Measurements from ENCODE around the gene MCU. TPM values are rescaled to one million over a fixed set of nuclear protein-coding genes. Genes with fewer than 3 reads are reported as not detected.
"Not testable (repeated sequence)": the region's sequence is repeated elsewhere in the genome, so short reads cannot be mapped to it uniquely, and the experiment has no call there.

The MCU gene
- polyA plus RNA-seq, 4 donors = 41.0 to 47.5 (median 44.8) TPM

- no peak for DNase-seq (ENCODE audit: low read depth in 4 of 4, low spot score in 3 of 4)
Measured at GRCh38 chr10:72757732-72758131, 65.8 kb downstream of the MCU start.

GRCh38 chr10:72758930-72759329, 67.0 kb downstream of the MCU start:
- DNase-seq (ENCODE audit: low read depth in 4 of 4, low spot score in 3 of 4) = not testable (repeated sequence)

GRCh38 chr10:72759584-72759983, 67.6 kb downstream of the MCU start:
- no peak for DNase-seq (ENCODE audit: low read depth in 4 of 4, low spot score in 3 of 4)

GRCh38 chr10:72761498-72761897, 69.6 kb downstream of the MCU start:
- no peak for DNase-seq (ENCODE audit: low read depth in 4 of 4, low spot score in 3 of 4)

- no peak for DNase-seq (ENCODE audit: low read depth in 4 of 4, low spot score in 3 of 4)
Measured at GRCh38 chr10:72762042-72762441, 70.1 kb downstream of the MCU start.

GRCh38 chr10:72763201-72763600, 71.3 kb downstream of the MCU start:
- no peak for DNase-seq (ENCODE audit: low read depth in 4 of 4, low spot score in 3 of 4)

- DNase-seq (ENCODE audit: low read depth in 4 of 4, low spot score in 3 of 4) = no peak
Measured at GRCh38 chr10:72764151-72764550, 72.2 kb downstream of the MCU start.

- no peak for DNase-seq (ENCODE audit: low read depth in 4 of 4, low spot score in 3 of 4)
Measured at GRCh38 chr10:72765051-72765745, 73.3 kb downstream of the MCU start.

GRCh38 chr10:72771195-72771594, 79.3 kb downstream of the MCU start:
- DNase-seq (ENCODE audit: low read depth in 4 of 4, low spot score in 3 of 4) = not testable (repeated sequence)

GRCh38 chr10:72772031-72772430, 80.1 kb downstream of the MCU start:
- DNase-seq (ENCODE audit: low read depth in 4 of 4, low spot score in 3 of 4) = no peak

- DNase-seq (ENCODE audit: low read depth in 4 of 4, low spot score in 3 of 4) = no peak
Measured at GRCh38 chr10:72779874-72780273, 87.9 kb downstream of the MCU start.

- no peak for DNase-seq (ENCODE audit: low read depth in 4 of 4, low spot score in 3 of 4)
Measured at GRCh38 chr10:72782649-72783330, 90.8 kb downstream of the MCU start.

- DNase-seq (ENCODE audit: low read depth in 4 of 4, low spot score in 3 of 4) = no peak
Measured at GRCh38 chr10:72783410-72783833, 91.5 kb downstream of the MCU start.

- DNase-seq (ENCODE audit: low read depth in 4 of 4, low spot score in 3 of 4) = peak; percentile 55 to 63 (median 60)
Measured at GRCh38 chr10:72784551-72785351, 92.8 kb downstream of the MCU start.

- no peak for DNase-seq (ENCODE audit: low read depth in 4 of 4, low spot score in 3 of 4)
Measured at GRCh38 chr10:72785409-72785808, 93.5 kb downstream of the MCU start.

GRCh38 chr10:72790216-72790990, 98.5 kb downstream of the MCU start:
- no peak for DNase-seq (ENCODE audit: low read depth in 4 of 4, low spot score in 3 of 4)

GRCh38 chr10:72792288-72792687, 100.3 kb downstream of the MCU start:
- no peak for DNase-seq (ENCODE audit: low read depth in 4 of 4, low spot score in 3 of 4)

- DNase-seq (ENCODE audit: low read depth in 4 of 4, low spot score in 3 of 4) = no peak
Measured at GRCh38 chr10:72793752-72794151, 101.8 kb downstream of the MCU start.

GRCh38 chr10:72794260-72794659, 102.3 kb downstream of the MCU start:
- DNase-seq (ENCODE audit: low read depth in 4 of 4, low spot score in 3 of 4) = no peak

GRCh38 chr10:72796042-72796441, 104.1 kb downstream of the MCU start:
- no peak for DNase-seq (ENCODE audit: low read depth in 4 of 4, low spot score in 3 of 4)

GRCh38 chr10:72796538-72796937, 104.6 kb downstream of the MCU start:
- DNase-seq (ENCODE audit: low read depth in 4 of 4, low spot score in 3 of 4) = no peak
